Gastrocnemius medialis (tissue), 4 donors: ENCODE data around the gene PSMC2.

Source experiments
- POLR2A ChIP-seq, 2 donors: fragments of 450-650 bp; IDR thresholded peaks; one replicate each; pipeline ENCODE4 v1.6.1; 2017; ENCODE audit warnings: antibody characterized with exemption in 2 of 2, mild to moderate bottlenecking in 2 of 2, moderate library complexity in 2 of 2
- TF ChIP-seq, protein P1 (sequence below), 5 experiments: fragments of 450-650 bp in 3 of 5; fragments of 200-600 bp in 2 of 5; sonication (generic) in 2 of 5; IDR thresholded peaks in 4 of 5; conservative IDR thresholded peaks in 1 of 5; 1 replicate in 4 of 5; 2 replicates in 1 of 5; pipeline ENCODE4 v1.5.1; 2016 to 2019; ENCODE audit warnings: antibody characterized with exemption in 5 of 5, mild to moderate bottlenecking in 3 of 5, moderate library complexity in 3 of 5

DNA sequence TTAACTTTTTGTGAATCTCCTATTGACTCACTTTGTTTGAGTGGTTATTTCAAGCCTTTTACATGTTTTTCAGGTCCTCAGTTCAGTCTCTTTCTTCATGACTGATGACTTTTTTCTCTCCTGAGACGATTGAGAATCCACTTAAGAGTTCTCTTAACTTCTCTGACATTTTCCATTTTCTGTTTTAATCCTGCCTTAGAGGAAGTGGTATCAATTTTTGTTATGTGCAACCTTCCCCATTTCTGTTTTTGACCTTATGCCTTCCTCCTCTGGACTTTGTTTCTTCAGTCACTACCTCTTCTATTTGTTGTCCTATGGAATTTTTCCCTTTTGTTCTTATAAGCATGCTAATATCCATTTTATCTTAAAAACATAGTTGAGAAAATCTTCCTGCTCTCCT is 2.4 kb downstream of the PSMC2 start:
- no peak for TF ChIP-seq POLR2A (IDR thresholded peaks at IDR 0.05)
- TF ChIP-seq, protein P1, sequence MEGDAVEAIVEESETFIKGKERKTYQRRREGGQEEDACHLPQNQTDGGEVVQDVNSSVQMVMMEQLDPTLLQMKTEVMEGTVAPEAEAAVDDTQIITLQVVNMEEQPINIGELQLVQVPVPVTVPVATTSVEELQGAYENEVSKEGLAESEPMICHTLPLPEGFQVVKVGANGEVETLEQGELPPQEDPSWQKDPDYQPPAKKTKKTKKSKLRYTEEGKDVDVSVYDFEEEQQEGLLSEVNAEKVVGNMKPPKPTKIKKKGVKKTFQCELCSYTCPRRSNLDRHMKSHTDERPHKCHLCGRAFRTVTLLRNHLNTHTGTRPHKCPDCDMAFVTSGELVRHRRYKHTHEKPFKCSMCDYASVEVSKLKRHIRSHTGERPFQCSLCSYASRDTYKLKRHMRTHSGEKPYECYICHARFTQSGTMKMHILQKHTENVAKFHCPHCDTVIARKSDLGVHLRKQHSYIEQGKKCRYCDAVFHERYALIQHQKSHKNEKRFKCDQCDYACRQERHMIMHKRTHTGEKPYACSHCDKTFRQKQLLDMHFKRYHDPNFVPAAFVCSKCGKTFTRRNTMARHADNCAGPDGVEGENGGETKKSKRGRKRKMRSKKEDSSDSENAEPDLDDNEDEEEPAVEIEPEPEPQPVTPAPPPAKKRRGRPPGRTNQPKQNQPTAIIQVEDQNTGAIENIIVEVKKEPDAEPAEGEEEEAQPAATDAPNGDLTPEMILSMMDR (IDR thresholded peaks at IDR 0.05 in 4 of 5, conservative IDR thresholded peaks at IDR 0.05 in 1 of 5), result no peak
